GM18507 (cell line): ENCODE measurements around the gene SLC48A1.
A peak's percentile ranks its signal among the peaks of the same experiment; 100 is the strongest.

ENCODE experiments used
- DNase-seq: peaks from one replicate; pipeline ENCODE4 v3.0.0; 2011; ENCODE audit warnings: low read depth; ENCODE audit not compliant: insufficient read length; ENCODE audit errors: extremely low spot score
- FAIRE-seq: peaks from 2 replicates; lab custom pipeline; 2011; peaks lifted over from hg19 to GRCh38; lab: Jason Lieb, UNC

The SLC48A1 gene

DNA sequence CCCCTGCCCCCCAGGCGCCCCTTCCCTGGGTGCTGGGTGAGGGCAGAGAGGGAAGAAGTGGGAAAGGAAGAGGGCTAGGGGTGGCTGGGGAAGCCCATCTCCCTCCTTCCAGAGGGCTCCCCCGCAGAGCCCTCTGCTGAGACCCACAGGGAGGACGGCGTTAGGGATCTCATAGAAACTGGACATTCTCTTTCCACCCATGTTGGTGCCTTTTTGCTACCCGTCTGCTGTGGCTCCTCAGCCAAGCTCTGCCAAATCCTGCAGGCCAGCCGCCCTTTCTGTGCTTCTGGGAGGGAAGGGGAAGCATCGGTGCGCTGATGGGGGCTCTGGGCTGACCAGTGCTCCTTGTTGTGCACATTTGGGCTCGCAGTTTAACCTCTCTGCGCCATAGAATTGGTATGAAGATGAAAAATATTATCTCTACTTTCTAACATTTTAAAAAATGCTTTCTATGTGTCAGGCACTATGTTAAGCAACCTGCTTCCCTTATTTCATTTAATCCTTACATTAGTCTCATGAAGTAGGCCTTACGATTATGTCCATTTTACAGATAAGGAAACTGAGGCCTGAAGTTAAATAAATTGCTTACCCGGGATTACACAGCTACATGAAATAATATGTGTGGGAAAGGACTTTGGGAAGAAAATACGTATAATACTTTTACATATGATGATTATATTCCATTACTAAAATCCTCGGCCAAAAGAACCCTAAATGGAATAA lies 981 bp downstream of the SLC48A1 start:
- DNase-seq: no peak
- FAIRE-seq: no peak

- no peak for FAIRE-seq
- DNase-seq: no peak
Measured at GRCh38 chr12:47774663-47775062, 1.6 kb downstream of the SLC48A1 start.

- no peak for FAIRE-seq
- DNase-seq: no peak
Measured at GRCh38 chr12:47775100-47775911, 2.3 kb downstream of the SLC48A1 start.

- DNase-seq (no peak), FAIRE-seq (no peak)
Measured at GRCh38 chr12:47776471-47777143, 3.6 kb downstream of the SLC48A1 start.

DNA sequence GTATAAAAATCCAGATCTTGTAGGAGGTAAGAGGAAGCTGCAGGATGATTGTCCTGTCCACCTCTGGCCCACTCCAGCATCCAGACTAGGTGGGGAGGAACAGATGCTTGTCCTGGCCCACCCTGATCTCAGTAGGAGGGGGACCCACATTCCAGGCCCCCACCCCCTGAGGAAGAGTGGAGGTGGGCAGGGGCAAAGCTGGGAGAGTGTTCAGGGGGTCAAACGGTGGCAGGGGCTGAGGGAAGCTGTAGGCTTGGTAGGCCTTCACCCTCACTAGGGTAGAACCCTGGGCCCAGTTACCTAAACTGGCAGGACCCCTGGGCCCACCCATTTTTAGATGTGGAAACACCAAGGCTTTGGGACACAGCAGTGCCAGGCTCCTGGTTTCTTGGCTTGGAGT lies 4.1 kb downstream of the SLC48A1 start:
- DNase-seq (no peak), FAIRE-seq (no peak)

DNA sequence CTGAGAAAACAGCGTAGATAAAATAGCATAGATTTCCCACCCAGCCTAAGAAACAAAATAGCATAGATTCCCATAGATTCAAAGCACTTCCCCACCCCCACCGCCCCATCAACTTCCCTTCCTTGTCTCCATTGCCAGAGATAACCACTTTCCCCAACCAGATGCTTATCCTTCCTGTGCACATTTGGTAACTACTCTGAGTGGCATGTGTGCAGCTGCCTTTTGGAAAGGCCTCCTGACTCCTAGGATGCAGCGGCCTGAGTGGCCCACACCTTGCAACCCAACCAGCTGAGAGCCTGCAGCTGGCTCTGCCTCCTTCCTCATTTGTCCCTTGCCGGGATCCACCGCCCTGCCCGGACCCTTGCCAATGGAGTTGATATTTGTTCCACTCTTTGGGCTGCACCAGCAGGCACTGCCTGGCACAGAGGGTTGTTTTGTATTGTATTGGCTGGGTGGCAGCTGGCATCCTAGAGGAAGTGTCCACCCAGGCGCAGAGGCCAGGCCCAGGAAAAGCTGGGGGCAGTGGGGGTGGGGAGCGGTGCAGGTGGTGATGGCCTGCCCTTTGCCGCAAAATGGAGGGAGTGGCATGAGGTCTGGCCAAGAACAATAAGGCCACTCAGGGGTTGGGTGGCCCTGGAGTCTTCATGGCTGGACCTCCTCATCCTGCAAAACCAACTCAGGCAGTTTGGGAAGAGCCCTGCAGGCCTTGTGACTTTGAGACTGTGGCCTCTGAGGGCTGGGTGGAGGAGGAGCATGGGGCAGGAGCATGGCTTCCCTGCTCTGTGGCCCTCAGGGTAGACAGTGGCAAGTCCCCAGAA lies 4.9 kb downstream of the SLC48A1 start:
- FAIRE-seq: no peak
- no peak for DNase-seq

- FAIRE-seq: no peak
- no peak for DNase-seq
Measured at GRCh38 chr12:47778881-47779280, 5.8 kb downstream of the SLC48A1 start.

- DNase-seq (peak; percentile 74), FAIRE-seq (peak; percentile 81)
Measured at GRCh38 chr12:47779301-47779942, 6.4 kb downstream of the SLC48A1 start.

- no peak for FAIRE-seq
- no peak for DNase-seq
Measured at GRCh38 chr12:47779943-47780504, 7.0 kb downstream of the SLC48A1 start.

DNA sequence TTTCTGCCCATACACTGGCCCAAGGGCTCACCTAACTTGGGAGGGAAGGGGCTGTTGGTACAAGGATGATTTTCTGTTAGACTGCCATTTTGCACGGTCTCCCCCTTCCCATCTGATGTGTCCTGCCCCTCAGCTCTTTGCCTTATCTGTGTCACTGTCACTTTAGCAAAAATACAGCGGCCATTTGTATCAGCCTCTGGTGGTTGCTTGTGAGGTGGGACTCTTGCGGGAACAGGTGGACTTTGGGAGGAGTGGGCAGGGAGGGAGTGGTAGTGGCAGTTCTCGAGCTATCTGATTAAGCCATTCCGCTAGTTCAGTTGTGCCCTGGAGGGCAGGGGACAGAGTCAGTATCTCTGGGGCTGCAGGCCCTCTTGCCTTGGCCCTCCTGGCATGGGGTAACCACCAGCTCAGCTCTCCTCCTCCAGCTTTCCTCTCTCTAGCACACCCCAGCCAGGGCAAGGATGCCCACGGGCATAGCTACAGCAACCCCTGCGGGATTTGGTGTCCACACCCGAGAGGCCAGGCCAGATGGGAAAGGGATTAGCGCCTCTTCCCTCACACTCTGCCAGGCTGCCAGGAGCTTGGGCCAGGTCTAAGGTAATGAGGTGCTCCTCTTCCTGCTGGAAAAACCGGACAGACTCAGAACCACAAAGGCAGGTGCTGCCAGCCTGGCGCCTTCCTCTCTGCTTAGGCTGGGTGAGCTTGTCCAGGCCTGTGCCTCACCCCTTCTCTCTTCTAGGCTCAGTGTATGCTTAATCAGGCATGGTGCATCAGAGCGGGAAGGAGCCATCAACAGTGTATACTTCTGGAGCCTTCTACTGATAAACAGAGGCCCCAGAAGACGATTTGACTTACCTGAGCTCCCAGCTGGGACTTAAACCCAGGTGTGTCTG lies 8.7 kb downstream of the SLC48A1 start:
- no peak for DNase-seq
- no peak for FAIRE-seq

DNA sequence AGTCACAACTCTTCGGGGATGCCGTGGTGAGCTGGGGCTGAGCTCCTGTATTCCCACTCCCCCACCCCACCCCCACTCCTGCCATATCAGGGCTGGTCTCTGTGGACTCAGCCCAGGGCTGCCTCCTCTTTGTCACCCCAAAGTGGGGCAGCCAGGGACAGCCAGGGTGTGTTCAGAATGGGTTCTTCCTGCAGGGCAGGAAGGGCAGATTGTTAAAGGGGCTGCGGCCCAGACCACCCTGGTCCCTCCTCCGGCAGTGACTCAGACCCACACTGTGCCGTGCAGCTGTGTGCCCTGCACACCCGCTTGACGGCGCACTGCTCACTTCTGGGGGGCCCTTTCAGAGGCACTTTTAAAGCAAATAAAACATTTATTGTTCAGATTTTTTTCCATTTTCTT lies 9.3 kb downstream of the SLC48A1 start:
- no peak for DNase-seq
- no peak for FAIRE-seq

GRCh38 chr12:47783024-47783755 lies 10.2 kb downstream of the SLC48A1 start:
- DNase-seq (no peak), FAIRE-seq (no peak)

DNA sequence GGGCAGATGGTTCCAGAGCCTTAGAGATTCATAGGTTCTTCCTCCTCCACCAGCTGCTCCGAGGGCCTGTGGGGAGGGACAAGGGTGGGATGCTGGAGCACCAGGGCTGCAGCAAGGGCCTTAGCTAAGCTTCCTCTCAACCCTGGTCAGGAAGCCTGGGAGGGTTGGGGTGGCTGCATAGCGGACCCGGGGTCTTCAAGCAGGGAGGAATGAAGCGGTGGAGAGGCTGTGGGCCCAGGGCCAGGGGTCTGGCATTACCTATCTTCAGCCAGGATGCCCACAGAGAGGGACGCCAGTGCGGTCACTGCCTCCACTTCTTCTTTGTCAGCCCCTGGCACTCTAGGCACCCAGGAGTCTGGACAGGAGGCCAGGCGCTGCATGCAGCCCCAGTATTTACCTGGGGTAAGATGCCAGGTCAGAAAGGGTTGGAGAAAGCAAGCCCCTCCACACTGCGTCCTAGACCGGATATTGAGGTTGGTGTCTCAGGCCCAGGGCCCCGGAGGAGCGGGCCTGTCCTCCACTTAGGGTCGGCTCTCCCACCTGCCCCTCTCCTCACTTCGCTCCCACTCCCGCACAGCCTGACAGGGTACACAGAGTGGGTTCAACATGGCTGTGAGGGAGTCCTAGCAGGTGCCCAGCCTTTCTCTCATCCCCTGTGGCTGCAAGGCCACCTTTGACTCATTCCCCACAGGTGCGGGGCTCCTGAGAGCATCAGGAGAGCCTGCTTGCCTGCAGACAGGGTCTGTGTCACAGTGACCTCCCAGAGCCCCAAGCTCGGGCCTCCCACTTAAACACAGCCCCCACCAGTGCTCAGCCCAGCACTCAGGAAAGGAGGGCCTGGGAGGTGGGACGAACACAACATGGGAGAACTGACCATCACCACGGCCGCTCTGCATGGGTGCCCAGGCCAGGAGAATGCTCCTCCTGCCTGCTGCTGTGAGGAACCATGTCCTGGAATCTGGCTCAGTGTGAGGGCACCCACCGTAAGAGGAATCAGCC lies 11.1 kb downstream of the SLC48A1 start:
- FAIRE-seq (no peak), DNase-seq (no peak)

- no peak for FAIRE-seq
- no peak for DNase-seq
Measured at GRCh38 chr12:47785036-47785886, 12.2 kb downstream of the SLC48A1 start.

- DNase-seq (no peak), FAIRE-seq (no peak)
Measured at GRCh38 chr12:47785887-47786661, 13.0 kb downstream of the SLC48A1 start.
